ENCODE measurements around the gene SGCA. TPM values are rescaled to one million over a fixed set of nuclear protein-coding genes. Genes with fewer than 3 reads are reported as not detected.

Gene SGCA
- polyA plus RNA-seq, 1 donor from 2014 or later: 0.43 TPM

DNA sequence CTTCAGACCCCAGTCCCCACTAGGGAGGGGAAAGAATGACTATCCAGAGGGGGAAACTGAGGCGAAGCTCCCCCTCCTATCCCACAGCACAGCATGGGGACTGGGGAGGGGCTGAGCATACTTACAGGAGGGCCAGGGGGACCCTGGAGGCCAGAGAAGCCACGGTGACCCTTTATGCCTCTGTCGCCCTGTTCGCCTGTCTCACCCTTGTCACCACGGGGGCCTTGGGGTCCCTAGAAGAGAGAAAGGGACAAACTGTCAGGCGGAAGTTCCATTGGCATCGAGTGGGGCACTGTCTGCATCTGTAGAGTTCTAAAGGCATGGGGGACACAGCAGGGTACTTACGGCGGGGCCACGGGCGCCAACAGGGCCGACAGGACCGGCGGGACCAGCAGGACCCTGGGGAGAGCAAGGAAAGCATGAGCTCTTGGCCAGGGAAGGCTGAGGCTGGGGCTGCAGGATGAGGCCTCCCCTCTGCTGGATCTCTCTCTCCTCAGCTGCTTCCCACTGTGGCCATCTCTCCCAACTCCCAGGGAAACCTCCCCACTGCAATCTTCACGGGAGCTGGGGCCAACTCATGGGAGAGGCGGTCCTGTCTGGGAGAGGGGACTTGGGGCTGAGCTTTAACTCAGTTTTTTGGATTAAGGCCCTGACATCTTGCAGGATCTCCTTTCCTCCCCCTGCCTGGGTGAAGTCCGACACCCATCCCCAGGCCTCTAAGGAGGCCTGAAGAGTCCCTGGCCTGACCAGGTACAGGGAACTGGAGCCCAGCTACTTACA lies 22.1 kb downstream of the SGCA start (continued):
- no peak for TF ChIP-seq EZH2 (IDR thresholded peaks at IDR 0.05; ENCODE audit: borderline replicate concordance, insufficient read depth, low read length, poor library complexity, severe bottlenecking)
- TF ChIP-seq RAD21 (conservative IDR thresholded peaks at IDR 0.05): no peak
- no peak for TF ChIP-seq MXI1 (conservative IDR thresholded peaks at IDR 0.05; ENCODE audit: poor library complexity, severe bottlenecking)

- no peak overlapping the region for H3K9ac ChIP-seq (ENCODE audit: low read length)
- H3K4me3 ChIP-seq (ENCODE audit: low read length): no peak overlapping the region
- H2AFZ ChIP-seq (ENCODE audit: low read depth, low read length): no peak overlapping the region
- no peaks in the 10 kb centered on the region for H3K9me2 ChIP-seq (ENCODE audit: insufficient read depth, low read length)
- no peaks in the 10 kb centered on the region for H3K79me2 ChIP-seq (replicated peaks; ENCODE audit: insufficient read depth, low read length)
- no peaks in the 10 kb centered on the region for H3K9me3 ChIP-seq (ENCODE audit: low read length)
- H3F3A ChIP-seq (ENCODE audit: insufficient read depth, low read length, poor library complexity, severe bottlenecking): no peaks in the 10 kb centered on the region
- H3K4me2 ChIP-seq (ENCODE audit: low read length): no peak overlapping the region
- TF ChIP-seq, protein P1, sequence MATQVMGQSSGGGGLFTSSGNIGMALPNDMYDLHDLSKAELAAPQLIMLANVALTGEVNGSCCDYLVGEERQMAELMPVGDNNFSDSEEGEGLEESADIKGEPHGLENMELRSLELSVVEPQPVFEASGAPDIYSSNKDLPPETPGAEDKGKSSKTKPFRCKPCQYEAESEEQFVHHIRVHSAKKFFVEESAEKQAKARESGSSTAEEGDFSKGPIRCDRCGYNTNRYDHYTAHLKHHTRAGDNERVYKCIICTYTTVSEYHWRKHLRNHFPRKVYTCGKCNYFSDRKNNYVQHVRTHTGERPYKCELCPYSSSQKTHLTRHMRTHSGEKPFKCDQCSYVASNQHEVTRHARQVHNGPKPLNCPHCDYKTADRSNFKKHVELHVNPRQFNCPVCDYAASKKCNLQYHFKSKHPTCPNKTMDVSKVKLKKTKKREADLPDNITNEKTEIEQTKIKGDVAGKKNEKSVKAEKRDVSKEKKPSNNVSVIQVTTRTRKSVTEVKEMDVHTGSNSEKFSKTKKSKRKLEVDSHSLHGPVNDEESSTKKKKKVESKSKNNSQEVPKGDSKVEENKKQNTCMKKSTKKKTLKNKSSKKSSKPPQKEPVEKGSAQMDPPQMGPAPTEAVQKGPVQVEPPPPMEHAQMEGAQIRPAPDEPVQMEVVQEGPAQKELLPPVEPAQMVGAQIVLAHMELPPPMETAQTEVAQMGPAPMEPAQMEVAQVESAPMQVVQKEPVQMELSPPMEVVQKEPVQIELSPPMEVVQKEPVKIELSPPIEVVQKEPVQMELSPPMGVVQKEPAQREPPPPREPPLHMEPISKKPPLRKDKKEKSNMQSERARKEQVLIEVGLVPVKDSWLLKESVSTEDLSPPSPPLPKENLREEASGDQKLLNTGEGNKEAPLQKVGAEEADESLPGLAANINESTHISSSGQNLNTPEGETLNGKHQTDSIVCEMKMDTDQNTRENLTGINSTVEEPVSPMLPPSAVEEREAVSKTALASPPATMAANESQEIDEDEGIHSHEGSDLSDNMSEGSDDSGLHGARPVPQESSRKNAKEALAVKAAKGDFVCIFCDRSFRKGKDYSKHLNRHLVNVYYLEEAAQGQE (IDR thresholded peaks at IDR 0.05; ENCODE audit: borderline replicate concordance): no peak
- TF ChIP-seq, protein P2, sequence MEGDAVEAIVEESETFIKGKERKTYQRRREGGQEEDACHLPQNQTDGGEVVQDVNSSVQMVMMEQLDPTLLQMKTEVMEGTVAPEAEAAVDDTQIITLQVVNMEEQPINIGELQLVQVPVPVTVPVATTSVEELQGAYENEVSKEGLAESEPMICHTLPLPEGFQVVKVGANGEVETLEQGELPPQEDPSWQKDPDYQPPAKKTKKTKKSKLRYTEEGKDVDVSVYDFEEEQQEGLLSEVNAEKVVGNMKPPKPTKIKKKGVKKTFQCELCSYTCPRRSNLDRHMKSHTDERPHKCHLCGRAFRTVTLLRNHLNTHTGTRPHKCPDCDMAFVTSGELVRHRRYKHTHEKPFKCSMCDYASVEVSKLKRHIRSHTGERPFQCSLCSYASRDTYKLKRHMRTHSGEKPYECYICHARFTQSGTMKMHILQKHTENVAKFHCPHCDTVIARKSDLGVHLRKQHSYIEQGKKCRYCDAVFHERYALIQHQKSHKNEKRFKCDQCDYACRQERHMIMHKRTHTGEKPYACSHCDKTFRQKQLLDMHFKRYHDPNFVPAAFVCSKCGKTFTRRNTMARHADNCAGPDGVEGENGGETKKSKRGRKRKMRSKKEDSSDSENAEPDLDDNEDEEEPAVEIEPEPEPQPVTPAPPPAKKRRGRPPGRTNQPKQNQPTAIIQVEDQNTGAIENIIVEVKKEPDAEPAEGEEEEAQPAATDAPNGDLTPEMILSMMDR (IDR thresholded peaks at IDR 0.05; ENCODE audit: poor library complexity, severe bottlenecking): no peak
- TF ChIP-seq SMC3 (conservative IDR thresholded peaks at IDR 0.05; ENCODE audit: poor library complexity) (no peak), POLR2AphosphoS5 (IDR thresholded peaks at IDR 0.05) (no peak), TAF1 (IDR thresholded peaks at IDR 0.05; ENCODE audit: low read depth) (no peak)
- H3K27ac ChIP-seq (ENCODE audit: low read length): no peak overlapping the region
- no peaks in the 10 kb centered on the region for H3K27me3 ChIP-seq (ENCODE audit: insufficient read depth, low read depth, low read length)
- H3K36me3 ChIP-seq (ENCODE audit: insufficient read depth, low read length): no peaks in the 10 kb centered on the region
- H4K20me1 ChIP-seq (ENCODE audit: insufficient read depth): no peaks in the 10 kb centered on the region
Observed at GRCh38 chr17:50188531-50188920, 22.7 kb downstream of the SGCA start.

DNA sequence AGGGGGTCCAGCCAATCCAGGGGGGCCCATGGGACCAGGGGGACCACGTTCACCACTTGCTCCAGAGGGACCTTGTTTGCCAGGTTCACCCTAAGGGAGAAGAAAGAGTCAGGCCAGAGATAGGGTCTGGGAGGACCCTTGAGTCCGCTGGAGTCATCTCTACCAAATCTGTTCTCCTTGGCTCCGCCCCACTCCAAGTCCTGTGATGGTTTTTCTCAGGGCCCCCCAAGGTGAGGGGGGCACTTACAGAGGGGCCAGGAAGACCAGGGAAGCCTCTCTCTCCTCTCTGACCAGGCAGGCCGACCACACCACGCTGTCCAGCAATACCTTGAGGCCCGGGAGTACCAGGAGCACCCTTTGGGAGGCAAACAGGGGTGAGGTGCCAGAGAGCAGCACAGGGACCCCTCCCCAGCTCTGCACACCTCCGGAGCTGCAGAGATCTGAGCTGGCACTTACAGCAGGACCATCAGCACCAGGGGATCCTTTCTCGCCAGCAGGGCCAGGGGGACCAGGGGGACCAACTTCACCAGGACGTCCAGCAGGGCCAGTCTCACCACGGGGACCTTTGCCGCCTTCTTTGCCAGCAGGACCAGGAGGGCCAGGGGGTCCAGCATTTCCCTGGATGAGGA lies 23.2 kb downstream of the SGCA start:
- Histone ChIP-seq H3K27me3 (ENCODE audit: insufficient read depth, low read depth, low read length) (no peaks in the 10 kb centered on the region), H3K36me3 (ENCODE audit: insufficient read depth, low read length) (no peaks in the 10 kb centered on the region), H4K20me1 (ENCODE audit: insufficient read depth) (no peaks in the 10 kb centered on the region), H3K9me2 (ENCODE audit: insufficient read depth, low read length) (no peaks in the 10 kb centered on the region), H3K4me2 (ENCODE audit: low read length) (no peak overlapping the region), H3K9ac (ENCODE audit: low read length) (no peak overlapping the region), H3F3A (ENCODE audit: insufficient read depth, low read length, poor library complexity, severe bottlenecking) (no peaks in the 10 kb centered on the region), H3K9me3 (ENCODE audit: low read length) (no peaks in the 10 kb centered on the region), H3K4me3 (ENCODE audit: low read length) (no peak overlapping the region), H2AFZ (ENCODE audit: low read depth, low read length) (no peak overlapping the region), H3K27ac (ENCODE audit: low read length) (no peak overlapping the region), H3K79me2 (replicated peaks; ENCODE audit: insufficient read depth, low read length) (no peaks in the 10 kb centered on the region)
- TF ChIP-seq SMC3 (conservative IDR thresholded peaks at IDR 0.05; ENCODE audit: poor library complexity) (no peak), MXI1 (conservative IDR thresholded peaks at IDR 0.05; ENCODE audit: poor library complexity, severe bottlenecking) (no peak), TAF1 (IDR thresholded peaks at IDR 0.05; ENCODE audit: low read depth) (no peak), RAD21 (conservative IDR thresholded peaks at IDR 0.05) (no peak), POLR2AphosphoS5 (IDR thresholded peaks at IDR 0.05) (no peak), EZH2 (IDR thresholded peaks at IDR 0.05; ENCODE audit: borderline replicate concordance, insufficient read depth, low read length, poor library complexity, severe bottlenecking) (no peak), EP300 (conservative IDR thresholded peaks at IDR 0.05; ENCODE audit: poor library complexity, severe bottlenecking) (no peak)
- TF ChIP-seq, protein P1 (IDR thresholded peaks at IDR 0.05; ENCODE audit: borderline replicate concordance): no peak
- TF ChIP-seq, protein P2 (IDR thresholded peaks at IDR 0.05; ENCODE audit: poor library complexity, severe bottlenecking): no peak
